Measurements from ENCODE around the gene BRINP2. TPM values are rescaled to one million over a fixed set of nuclear protein-coding genes. Genes with fewer than 3 reads are reported as not detected.

Gene BRINP2
- total and polyA plus RNA-seq, 9 donors, result 0.02 to 0.70 (median 0.16) TPM; not detected in 3

GRCh38 chr1:177165069-177165439, 5.7 kb upstream of the BRINP2 start:
- Histone ChIP-seq H3K36me3 (no peaks in the 10 kb centered on the region), H3K4me3 (no peak overlapping the region), H3K27ac (no peak overlapping the region), H3K9me3 (no peaks in the 10 kb centered on the region), H3K4me1 (ENCODE audit: insufficient read depth) (no peaks in the 10 kb centered on the region), H3K27me3 (no peaks in the 10 kb centered on the region)
- no peak for DNase-seq
- WGBS, 3 donors, result 2 to 4% (median 3%) methylated on average over 9 of the region's 9 CpGs
- TF ChIP-seq EP300 (IDR thresholded peaks at IDR 0.05) (no peak), CTCF (IDR thresholded peaks at IDR 0.05) (no peak), POLR2A (IDR thresholded peaks at IDR 0.05) (no peak)
- intact Hi-C loops (cut with DNase I), result no loop called here

GRCh38 chr1:177171536-177172123, 872 bp downstream of the BRINP2 start:
- DNase-seq, result no peak
- no peaks in the 10 kb centered on the region for H3K27me3 ChIP-seq
- no peaks in the 10 kb centered on the region for H3K9me3 ChIP-seq
- no peak overlapping the region for H3K4me3 ChIP-seq
- intact Hi-C loops (cut with DNase I), result no loop called here
- no peaks in the 10 kb centered on the region for H3K4me1 ChIP-seq (ENCODE audit: insufficient read depth)
- H3K36me3 ChIP-seq, result no peaks in the 10 kb centered on the region
- no peak for TF ChIP-seq EP300 (IDR thresholded peaks at IDR 0.05)
- no peak for TF ChIP-seq CTCF (IDR thresholded peaks at IDR 0.05)
- no peak for TF ChIP-seq POLR2A (IDR thresholded peaks at IDR 0.05)
- WGBS, 3 donors, result 9 to 15% (median 10%) methylated on average over 8 of the region's 8 CpGs
- no peak overlapping the region for H3K27ac ChIP-seq

GRCh38 chr1:177172272-177172671, 1.5 kb downstream of the BRINP2 start:
- H3K27me3 ChIP-seq, result no peaks in the 10 kb centered on the region
- TF ChIP-seq CTCF (IDR thresholded peaks at IDR 0.05) (no peak), EP300 (IDR thresholded peaks at IDR 0.05) (no peak), POLR2A (IDR thresholded peaks at IDR 0.05) (no peak)
- 64 to 68% (median 68%) methylated on average over 3 of the region's 3 CpGs for WGBS, 3 donors
- DNase-seq, result no peak
- H3K9me3 ChIP-seq, result no peaks in the 10 kb centered on the region
- H3K27ac ChIP-seq, result no peak overlapping the region
- no peaks in the 10 kb centered on the region for H3K36me3 ChIP-seq
- no peaks in the 10 kb centered on the region for H3K4me1 ChIP-seq (ENCODE audit: insufficient read depth)
- intact Hi-C loops (cut with DNase I), result no loop called here
- H3K4me3 ChIP-seq, result no peak overlapping the region

- no peak for DNase-seq
- Histone ChIP-seq H3K4me3 (no peak overlapping the region), H3K4me1 (ENCODE audit: insufficient read depth) (no peaks in the 10 kb centered on the region), H3K9me3 (no peaks in the 10 kb centered on the region), H3K36me3 (no peaks in the 10 kb centered on the region), H3K27ac (no peak overlapping the region), H3K27me3 (no peaks in the 10 kb centered on the region)
- intact Hi-C loops (cut with DNase I), result no loop called here
- TF ChIP-seq CTCF (IDR thresholded peaks at IDR 0.05) (no peak), POLR2A (IDR thresholded peaks at IDR 0.05) (no peak), EP300 (IDR thresholded peaks at IDR 0.05) (no peak)
- WGBS, 3 donors, result 82 to 88% (median 88%) methylated on average over 3 of the region's 3 CpGs
Measured at GRCh38 chr1:177172866-177173265, 2.1 kb downstream of the BRINP2 start.
